ENCODE data around the gene PHF21B.

DNA sequence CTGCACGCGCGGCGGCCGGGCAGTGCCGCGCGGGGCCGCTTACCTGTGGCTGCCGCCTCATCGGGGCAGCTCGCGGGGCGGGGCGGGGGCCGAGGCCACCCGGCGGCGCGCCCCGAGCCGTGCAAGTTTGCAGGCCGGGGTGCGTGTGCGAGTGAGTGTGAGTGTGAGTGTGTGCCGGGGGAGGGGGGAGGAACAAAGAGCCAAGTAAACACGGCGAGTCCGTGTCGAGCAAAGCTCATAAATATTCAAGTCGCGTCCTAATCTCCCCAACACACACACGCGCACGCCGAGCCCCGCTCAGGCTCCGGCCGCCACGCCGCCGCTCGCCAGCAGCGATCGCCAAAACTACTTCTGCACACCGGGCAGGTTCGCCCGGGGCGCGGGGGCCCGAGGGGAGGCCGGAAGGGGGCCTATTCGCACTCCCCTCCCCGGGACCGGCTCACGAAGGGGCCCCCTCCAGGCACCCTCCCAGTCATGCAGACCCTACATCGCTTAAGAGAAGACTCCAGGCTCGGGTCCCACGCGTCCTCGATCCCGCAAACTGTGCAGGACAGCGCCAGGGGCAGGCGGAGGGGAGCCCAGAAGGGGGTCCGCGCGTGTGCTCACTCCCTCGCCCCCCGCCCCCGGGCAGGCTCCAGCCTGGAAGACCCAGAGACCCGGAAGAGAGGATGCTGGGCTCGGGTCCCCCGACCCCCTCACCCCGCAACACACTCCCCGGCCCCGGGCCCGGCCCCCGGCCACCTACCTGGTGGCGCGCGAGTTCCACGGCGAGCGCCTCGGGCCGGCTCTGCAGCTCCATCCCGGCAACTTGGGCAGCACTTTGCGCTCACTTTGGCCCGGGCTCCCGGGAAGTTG, 827 bp downstream of the PHF21B start:
- no peak for TF ChIP-seq POLR2A (IDR thresholded peaks at IDR 0.05; ENCODE audit: low read depth, low read length)
- TF ChIP-seq MYC (IDR thresholded peaks at IDR 0.05; ENCODE audit: low read depth, low read length): no peak
- TF ChIP-seq, protein P1, sequence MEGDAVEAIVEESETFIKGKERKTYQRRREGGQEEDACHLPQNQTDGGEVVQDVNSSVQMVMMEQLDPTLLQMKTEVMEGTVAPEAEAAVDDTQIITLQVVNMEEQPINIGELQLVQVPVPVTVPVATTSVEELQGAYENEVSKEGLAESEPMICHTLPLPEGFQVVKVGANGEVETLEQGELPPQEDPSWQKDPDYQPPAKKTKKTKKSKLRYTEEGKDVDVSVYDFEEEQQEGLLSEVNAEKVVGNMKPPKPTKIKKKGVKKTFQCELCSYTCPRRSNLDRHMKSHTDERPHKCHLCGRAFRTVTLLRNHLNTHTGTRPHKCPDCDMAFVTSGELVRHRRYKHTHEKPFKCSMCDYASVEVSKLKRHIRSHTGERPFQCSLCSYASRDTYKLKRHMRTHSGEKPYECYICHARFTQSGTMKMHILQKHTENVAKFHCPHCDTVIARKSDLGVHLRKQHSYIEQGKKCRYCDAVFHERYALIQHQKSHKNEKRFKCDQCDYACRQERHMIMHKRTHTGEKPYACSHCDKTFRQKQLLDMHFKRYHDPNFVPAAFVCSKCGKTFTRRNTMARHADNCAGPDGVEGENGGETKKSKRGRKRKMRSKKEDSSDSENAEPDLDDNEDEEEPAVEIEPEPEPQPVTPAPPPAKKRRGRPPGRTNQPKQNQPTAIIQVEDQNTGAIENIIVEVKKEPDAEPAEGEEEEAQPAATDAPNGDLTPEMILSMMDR (IDR thresholded peaks at IDR 0.05; ENCODE audit: extremely low read depth in 1 of 2, insufficient read depth in 1 of 2, low read depth in 1 of 2, low read length in 2 of 2): no peak
- no peak for TF ChIP-seq JUN (IDR thresholded peaks at IDR 0.05; ENCODE audit: borderline replicate concordance, insufficient read depth, insufficient read length, low read depth)
- peak; percentile 85 for TF ChIP-seq EZH2 (IDR thresholded peaks at IDR 0.05; ENCODE audit: borderline replicate concordance, low read depth, low read length, severe bottlenecking)
- TF ChIP-seq, protein P2, sequence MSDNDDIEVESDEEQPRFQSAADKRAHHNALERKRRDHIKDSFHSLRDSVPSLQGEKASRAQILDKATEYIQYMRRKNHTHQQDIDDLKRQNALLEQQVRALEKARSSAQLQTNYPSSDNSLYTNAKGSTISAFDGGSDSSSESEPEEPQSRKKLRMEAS (IDR thresholded peaks at IDR 0.05; ENCODE audit: insufficient read depth, insufficient read length): no peak
- no peak for TF ChIP-seq POLR2AphosphoS5 (IDR thresholded peaks at IDR 0.05; ENCODE audit: insufficient read depth, low read depth, low read length)
